ENCODE results near the gene FARP1. TPM values are rescaled to one million over a fixed set of nuclear protein-coding genes. Genes with fewer than 3 reads are reported as not detected.
A peak's percentile ranks its signal among the peaks of the same experiment; 100 is the strongest.

The FARP1 gene
- total and polyA plus RNA-seq, 2 of the 13 experiments (the other 11 are each of a cell fraction or from before 2014, with no cell fraction given): 70.6 to 126 TPM

GRCh38 chr13:98173431-98174152, 30.7 kb downstream of the FARP1 start (continued):
- TF ChIP-seq, protein P1, sequence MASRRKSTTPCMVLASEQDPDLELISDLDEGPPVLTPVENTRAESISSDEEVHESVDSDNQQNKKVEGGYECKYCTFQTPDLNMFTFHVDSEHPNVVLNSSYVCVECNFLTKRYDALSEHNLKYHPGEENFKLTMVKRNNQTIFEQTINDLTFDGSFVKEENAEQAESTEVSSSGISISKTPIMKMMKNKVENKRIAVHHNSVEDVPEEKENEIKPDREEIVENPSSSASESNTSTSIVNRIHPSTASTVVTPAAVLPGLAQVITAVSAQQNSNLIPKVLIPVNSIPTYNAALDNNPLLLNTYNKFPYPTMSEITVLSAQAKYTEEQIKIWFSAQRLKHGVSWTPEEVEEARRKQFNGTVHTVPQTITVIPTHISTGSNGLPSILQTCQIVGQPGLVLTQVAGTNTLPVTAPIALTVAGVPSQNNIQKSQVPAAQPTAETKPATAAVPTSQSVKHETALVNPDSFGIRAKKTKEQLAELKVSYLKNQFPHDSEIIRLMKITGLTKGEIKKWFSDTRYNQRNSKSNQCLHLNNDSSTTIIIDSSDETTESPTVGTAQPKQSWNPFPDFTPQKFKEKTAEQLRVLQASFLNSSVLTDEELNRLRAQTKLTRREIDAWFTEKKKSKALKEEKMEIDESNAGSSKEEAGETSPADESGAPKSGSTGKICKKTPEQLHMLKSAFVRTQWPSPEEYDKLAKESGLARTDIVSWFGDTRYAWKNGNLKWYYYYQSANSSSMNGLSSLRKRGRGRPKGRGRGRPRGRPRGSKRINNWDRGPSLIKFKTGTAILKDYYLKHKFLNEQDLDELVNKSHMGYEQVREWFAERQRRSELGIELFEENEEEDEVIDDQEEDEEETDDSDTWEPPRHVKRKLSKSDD (CRISPR knock-in tag; IDR thresholded peaks at IDR 0.05; ENCODE audit: low read depth): no peak
- TF ChIP-seq TAF15 (IDR thresholded peaks at IDR 0.05; ENCODE audit: low read depth, low read length, poor library complexity, severe bottlenecking) (no peak), ZNF576 (CRISPR knock-in tag; IDR thresholded peaks at IDR 0.05) (no peak), KAT8 (CRISPR knock-in tag; IDR thresholded peaks at IDR 0.05) (peak; percentile 42; the same call in 1 of the 2 replicates), U2AF2 (IDR thresholded peaks at IDR 0.05; ENCODE audit: low read depth, low read length) (no peak), IRF2 (CRISPR knock-in tag; IDR thresholded peaks at IDR 0.05) (peak; percentile 74), ZNF20 (CRISPR knock-in tag; IDR thresholded peaks at IDR 0.05) (no peak), FOXP4 (CRISPR knock-in tag; IDR thresholded peaks at IDR 0.05) (peak; percentile 91), HMG20B (CRISPR knock-in tag; conservative IDR thresholded peaks at IDR 0.05) (peak; percentile 85), ZNF703 (CRISPR knock-in tag; IDR thresholded peaks at IDR 0.05; ENCODE audit: borderline replicate concordance) (no peak), ZNF639 (CRISPR knock-in tag; conservative IDR thresholded peaks at IDR 0.05) (no peak), KLF16 (CRISPR knock-in tag; IDR thresholded peaks at IDR 0.05) (peak in 1 of 2 experiments; percentile 72; a peak in 2 of 4 replicates), HNRNPH1 (optimal IDR thresholded peaks at IDR 0.05; ENCODE audit: low read depth, low read length) (no peak), SMYD3 (CRISPR knock-in tag; IDR thresholded peaks at IDR 0.05) (peak; percentile 91; the same call in 1 of the 2 replicates)
- TF ChIP-seq, protein P2, sequence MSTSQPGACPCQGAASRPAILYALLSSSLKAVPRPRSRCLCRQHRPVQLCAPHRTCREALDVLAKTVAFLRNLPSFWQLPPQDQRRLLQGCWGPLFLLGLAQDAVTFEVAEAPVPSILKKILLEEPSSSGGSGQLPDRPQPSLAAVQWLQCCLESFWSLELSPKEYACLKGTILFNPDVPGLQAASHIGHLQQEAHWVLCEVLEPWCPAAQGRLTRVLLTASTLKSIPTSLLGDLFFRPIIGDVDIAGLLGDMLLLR (CRISPR knock-in tag; IDR thresholded peaks at IDR 0.05): no peak
- TF ChIP-seq, protein P3, sequence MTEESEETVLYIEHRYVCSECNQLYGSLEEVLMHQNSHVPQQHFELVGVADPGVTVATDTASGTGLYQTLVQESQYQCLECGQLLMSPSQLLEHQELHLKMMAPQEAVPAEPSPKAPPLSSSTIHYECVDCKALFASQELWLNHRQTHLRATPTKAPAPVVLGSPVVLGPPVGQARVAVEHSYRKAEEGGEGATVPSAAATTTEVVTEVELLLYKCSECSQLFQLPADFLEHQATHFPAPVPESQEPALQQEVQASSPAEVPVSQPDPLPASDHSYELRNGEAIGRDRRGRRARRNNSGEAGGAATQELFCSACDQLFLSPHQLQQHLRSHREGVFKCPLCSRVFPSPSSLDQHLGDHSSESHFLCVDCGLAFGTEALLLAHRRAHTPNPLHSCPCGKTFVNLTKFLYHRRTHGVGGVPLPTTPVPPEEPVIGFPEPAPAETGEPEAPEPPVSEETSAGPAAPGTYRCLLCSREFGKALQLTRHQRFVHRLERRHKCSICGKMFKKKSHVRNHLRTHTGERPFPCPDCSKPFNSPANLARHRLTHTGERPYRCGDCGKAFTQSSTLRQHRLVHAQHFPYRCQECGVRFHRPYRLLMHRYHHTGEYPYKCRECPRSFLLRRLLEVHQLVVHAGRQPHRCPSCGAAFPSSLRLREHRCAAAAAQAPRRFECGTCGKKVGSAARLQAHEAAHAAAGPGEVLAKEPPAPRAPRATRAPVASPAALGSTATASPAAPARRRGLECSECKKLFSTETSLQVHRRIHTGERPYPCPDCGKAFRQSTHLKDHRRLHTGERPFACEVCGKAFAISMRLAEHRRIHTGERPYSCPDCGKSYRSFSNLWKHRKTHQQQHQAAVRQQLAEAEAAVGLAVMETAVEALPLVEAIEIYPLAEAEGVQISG (CRISPR knock-in tag; IDR thresholded peaks at IDR 0.05): no peak
- TF ChIP-seq, protein P4, sequence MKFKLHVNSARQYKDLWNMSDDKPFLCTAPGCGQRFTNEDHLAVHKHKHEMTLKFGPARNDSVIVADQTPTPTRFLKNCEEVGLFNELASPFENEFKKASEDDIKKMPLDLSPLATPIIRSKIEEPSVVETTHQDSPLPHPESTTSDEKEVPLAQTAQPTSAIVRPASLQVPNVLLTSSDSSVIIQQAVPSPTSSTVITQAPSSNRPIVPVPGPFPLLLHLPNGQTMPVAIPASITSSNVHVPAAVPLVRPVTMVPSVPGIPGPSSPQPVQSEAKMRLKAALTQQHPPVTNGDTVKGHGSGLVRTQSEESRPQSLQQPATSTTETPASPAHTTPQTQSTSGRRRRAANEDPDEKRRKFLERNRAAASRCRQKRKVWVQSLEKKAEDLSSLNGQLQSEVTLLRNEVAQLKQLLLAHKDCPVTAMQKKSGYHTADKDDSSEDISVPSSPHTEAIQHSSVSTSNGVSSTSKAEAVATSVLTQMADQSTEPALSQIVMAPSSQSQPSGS (CRISPR knock-in tag; IDR thresholded peaks at IDR 0.05): peak; percentile 36

Data from HepG2 (cell line).